ENCODE data around the gene TCN1. TPM values are rescaled to one million over a fixed set of nuclear protein-coding genes. Genes with fewer than 3 reads are reported as not detected.
A peak's percentile ranks its signal among the peaks of the same experiment; 100 is the strongest.

TCN1 gene
- total RNA-seq, 4 donors from 2014 or later: 0.76 to 5.3 (median 1.8) TPM

DNA sequence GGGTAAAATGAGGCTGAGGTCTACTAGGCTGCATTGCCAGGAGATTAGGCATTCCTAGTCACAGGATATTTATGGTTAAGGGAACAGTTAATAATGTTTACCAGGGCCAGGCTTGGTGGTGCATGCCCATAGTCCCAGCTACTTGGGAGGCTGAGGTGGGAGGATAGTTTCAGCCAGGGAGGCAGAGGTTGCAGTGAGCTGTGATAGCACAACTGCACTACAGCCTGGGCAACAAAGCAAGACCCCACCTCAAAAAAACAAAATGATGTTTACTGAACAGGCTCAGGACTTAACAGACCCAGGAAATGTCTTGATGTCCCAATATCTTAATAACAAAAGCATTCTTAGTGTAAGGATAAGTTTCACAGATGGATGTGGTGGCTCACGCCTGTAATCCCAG is 52.9 kb downstream of the TCN1 start:
- Histone ChIP-seq H3K4me1 (peaks cover 21% of the 10 kb centered on the region), H3K9me3 (no peaks in the 10 kb centered on the region), H3K27ac (no peak overlapping the region), H3K36me3 (peaks cover 2% of the 10 kb centered on the region), H3K27me3 (no peaks in the 10 kb centered on the region), H3K4me3 (no peak overlapping the region)
- DNase-seq (ENCODE audit: low spot score in 2 of 2): no peak
- WGBS: 100% methylated on average over 1 of the region's 1 CpG
- TF ChIP-seq POLR2A (IDR thresholded peaks at IDR 0.05): no peak
- TF ChIP-seq POLR2AphosphoS5 (IDR thresholded peaks at IDR 0.05): no peak
- TF ChIP-seq, protein P1, sequence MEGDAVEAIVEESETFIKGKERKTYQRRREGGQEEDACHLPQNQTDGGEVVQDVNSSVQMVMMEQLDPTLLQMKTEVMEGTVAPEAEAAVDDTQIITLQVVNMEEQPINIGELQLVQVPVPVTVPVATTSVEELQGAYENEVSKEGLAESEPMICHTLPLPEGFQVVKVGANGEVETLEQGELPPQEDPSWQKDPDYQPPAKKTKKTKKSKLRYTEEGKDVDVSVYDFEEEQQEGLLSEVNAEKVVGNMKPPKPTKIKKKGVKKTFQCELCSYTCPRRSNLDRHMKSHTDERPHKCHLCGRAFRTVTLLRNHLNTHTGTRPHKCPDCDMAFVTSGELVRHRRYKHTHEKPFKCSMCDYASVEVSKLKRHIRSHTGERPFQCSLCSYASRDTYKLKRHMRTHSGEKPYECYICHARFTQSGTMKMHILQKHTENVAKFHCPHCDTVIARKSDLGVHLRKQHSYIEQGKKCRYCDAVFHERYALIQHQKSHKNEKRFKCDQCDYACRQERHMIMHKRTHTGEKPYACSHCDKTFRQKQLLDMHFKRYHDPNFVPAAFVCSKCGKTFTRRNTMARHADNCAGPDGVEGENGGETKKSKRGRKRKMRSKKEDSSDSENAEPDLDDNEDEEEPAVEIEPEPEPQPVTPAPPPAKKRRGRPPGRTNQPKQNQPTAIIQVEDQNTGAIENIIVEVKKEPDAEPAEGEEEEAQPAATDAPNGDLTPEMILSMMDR (IDR thresholded peaks at IDR 0.05): no peak
- no peak for TF ChIP-seq EP300 (IDR thresholded peaks at IDR 0.05)

DNA sequence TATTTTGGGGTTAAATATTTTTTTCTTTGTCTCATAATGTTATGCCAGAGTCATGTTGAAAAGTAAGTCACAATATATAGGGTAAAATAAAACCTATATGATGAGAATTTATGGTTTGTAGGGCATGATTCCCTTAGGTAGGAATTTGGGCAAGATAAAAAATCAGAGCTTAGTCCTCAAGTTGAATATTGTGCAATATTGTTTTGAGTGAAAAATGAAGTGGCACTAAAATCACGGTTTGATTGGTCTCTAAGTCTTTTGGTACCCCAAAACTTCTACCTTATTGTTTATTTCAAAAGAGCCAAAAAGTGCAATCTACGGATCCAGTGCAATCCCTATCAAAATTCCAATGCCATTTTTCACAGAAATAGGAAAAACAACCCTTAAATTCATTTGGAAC is 54.1 kb downstream of the TCN1 start:
- H3K27ac ChIP-seq: no peak overlapping the region

DNA sequence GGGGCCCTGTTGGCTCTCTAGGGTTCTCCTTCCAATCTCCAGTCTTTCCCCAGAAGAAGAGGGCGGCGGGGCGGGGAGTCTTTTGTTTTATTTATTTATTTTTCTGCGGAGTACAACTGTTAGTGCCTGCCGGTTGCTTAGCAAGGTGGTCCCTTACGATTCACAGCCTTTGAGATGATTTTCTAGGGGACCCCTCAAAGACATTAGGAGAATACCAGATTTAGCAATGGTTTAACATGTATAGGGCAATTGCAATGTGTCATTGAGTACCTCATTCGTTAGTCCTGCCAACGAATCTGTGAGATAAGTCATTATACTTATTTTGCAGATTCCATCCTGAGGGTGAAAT is 55.4 kb downstream of the TCN1 start:
- DNase-seq (ENCODE audit: low spot score in 2 of 2): no peak
- Histone ChIP-seq H3K36me3 (peaks cover 27% of the 10 kb centered on the region), H3K27me3 (no peaks in the 10 kb centered on the region), H3K4me3 (peak overlapping the region; percentile 90), H3K4me1 (peaks cover 21% of the 10 kb centered on the region), H3K27ac (peak overlapping the region; percentile 90), H3K9me3 (no peaks in the 10 kb centered on the region)
- TF ChIP-seq POLR2AphosphoS5 (IDR thresholded peaks at IDR 0.05) (no peak), POLR2A (IDR thresholded peaks at IDR 0.05) (no peak), EP300 (IDR thresholded peaks at IDR 0.05) (no peak)
- TF ChIP-seq, protein P1 (IDR thresholded peaks at IDR 0.05): no peak
- 9% methylated on average over 8 of the region's 8 CpGs for whole genome bisulfite sequencing

More for the DNA sequence above, 54.1 kb downstream of the TCN1 start:
- Histone ChIP-seq H3K9me3 (no peaks in the 10 kb centered on the region), H3K4me1 (peaks cover 21% of the 10 kb centered on the region), H3K27me3 (no peaks in the 10 kb centered on the region), H3K36me3 (peaks cover 13% of the 10 kb centered on the region), H3K4me3 (no peak overlapping the region)
- 97% methylated on average over 2 of the region's 2 CpGs for WGBS
- DNase-seq (ENCODE audit: low spot score in 2 of 2): no peak
- no peak for TF ChIP-seq EP300 (IDR thresholded peaks at IDR 0.05)
- TF ChIP-seq POLR2AphosphoS5 (IDR thresholded peaks at IDR 0.05): no peak
- TF ChIP-seq POLR2A (IDR thresholded peaks at IDR 0.05): no peak
- TF ChIP-seq, protein P1 (IDR thresholded peaks at IDR 0.05): no peak

GRCh38 chr11:59810189-59810910 is 55.9 kb downstream of the TCN1 start, which contains the start of gene MRPL16:
TSS of gene MRPL16 (minus strand) at chr11:59810778. CDS start at chr11:59810658, 120 bp downstream.
- WGBS: under 1% methylated on average over 38 of the region's 54 CpGs
- peak within 1 kb of the TSS; percentile 90 for H3K27ac ChIP-seq
- DNase-seq (ENCODE audit: low spot score in 2 of 2): peak; percentile 94 to 95
- peaks cover 32% of the 10 kb centered on the region for H3K36me3 ChIP-seq
- H3K9me3 ChIP-seq: no peaks in the 10 kb centered on the region
- H3K4me1 ChIP-seq: peaks cover 21% of the 10 kb centered on the region
- no peaks in the 10 kb centered on the region for H3K27me3 ChIP-seq
- TF ChIP-seq POLR2A (IDR thresholded peaks at IDR 0.05) (no peak), EP300 (IDR thresholded peaks at IDR 0.05) (no peak), POLR2AphosphoS5 (IDR thresholded peaks at IDR 0.05) (peak in 1 of 3 donors; percentile 55)
- TF ChIP-seq, protein P1 (IDR thresholded peaks at IDR 0.05): peak in 1 of 2 donors; percentile 17
- H3K4me3 ChIP-seq: peak within 1 kb of the TSS; percentile 90

DNA sequence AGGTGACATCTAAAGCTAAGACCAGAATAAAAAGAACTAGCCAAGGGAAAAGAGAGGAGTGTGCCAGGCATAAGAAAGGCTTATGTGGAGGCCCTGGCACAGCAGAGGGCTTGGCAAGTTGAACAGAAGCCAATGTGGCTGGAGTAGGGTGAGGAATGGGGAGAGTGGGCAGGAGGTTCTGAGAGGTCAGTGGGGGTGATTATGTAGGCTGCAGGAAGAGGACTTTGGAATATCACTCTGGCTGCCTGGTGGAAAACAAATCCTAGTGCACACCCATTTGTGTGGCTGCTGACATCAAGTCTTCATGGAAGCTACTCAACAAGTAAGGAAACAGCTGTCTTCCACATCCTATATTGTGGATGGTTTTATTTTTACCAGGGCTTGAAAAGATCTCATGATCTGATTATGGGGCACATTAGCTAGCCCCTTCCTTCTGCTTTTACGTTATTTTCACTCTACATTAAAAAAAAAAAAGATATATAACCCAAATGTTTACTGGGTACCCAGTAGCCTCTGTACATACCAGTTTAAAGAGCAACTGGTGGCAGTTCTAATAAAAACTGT is 59.2 kb downstream of the TCN1 start:
- Histone ChIP-seq H3K36me3 (peaks cover 46% of the 10 kb centered on the region), H3K27me3 (no peaks in the 10 kb centered on the region), H3K9me3 (no peaks in the 10 kb centered on the region), H3K4me1 (peaks cover 25% of the 10 kb centered on the region), H3K4me3 (no peak overlapping the region), H3K27ac (no peak overlapping the region)
- 76% methylated on average over 1 of the region's 1 CpG for WGBS
- no peak for TF ChIP-seq POLR2AphosphoS5 (IDR thresholded peaks at IDR 0.05)
- no peak for TF ChIP-seq POLR2A (IDR thresholded peaks at IDR 0.05)
- TF ChIP-seq, protein P1 (IDR thresholded peaks at IDR 0.05): no peak
- TF ChIP-seq EP300 (IDR thresholded peaks at IDR 0.05): no peak
- no peak for DNase-seq (ENCODE audit: low spot score in 2 of 2)

Data from suprapubic skin (tissue), 4 donors.